HG02970 (cell line): ENCODE results near the gene SYNE2.
"Not testable (repeated sequence)": the region's sequence is repeated elsewhere in the genome, so short reads cannot be mapped to it uniquely, and the experiment has no call there.

Experiments
- ATAC-seq: cut with Tn5 transposase; IDR thresholded peaks from one replicate; pipeline ENCODE4 v1.9.1; 2021; ENCODE audit warnings: mild to moderate bottlenecking, moderate library complexity, moderate number of reproducible peaks; ENCODE audit not compliant: unreplicated experiment, low FRiP score

Gene SYNE2

GRCh38 chr14:63867933-63868921 lies 15.4 kb downstream of the SYNE2 start:
- ATAC-seq: no peak

GRCh38 chr14:63869940-63870752 lies 17.3 kb downstream of the SYNE2 start:
- not testable (repeated sequence) for ATAC-seq

DNA sequence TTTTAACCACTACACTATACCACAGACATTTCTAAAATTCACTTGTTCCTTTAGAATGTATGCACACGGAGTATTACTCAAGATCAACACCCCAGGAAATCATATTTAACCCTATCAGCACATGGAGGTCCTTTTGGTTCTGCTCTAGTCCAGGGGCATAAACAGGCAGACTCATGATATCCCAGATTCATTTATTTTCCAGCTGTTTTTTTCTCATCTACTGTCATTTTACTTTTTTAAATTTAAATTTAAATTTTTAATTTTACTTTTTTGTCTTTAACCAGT lies 17.9 kb downstream of the SYNE2 start:
- not testable (repeated sequence) for ATAC-seq

DNA sequence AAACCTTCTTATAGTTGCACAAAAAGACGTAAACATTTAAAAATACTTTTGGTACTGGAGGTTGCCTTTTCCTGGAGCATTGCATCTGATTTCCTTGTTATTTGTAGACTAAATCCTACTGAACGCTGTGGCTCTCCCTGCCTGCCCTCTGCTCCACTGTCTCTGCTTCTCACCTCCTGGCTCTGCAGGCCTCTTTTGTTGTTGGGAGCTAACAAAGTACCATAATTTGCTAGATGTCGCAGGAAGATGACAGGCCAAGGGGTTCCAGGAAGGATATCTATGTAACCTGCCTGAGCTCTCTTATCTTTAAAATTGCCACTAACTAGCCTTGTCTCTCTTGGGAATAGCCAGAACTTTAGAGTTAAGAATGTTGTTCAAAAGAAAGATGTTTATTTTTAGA lies 21.4 kb downstream of the SYNE2 start:
- no peak for ATAC-seq

DNA sequence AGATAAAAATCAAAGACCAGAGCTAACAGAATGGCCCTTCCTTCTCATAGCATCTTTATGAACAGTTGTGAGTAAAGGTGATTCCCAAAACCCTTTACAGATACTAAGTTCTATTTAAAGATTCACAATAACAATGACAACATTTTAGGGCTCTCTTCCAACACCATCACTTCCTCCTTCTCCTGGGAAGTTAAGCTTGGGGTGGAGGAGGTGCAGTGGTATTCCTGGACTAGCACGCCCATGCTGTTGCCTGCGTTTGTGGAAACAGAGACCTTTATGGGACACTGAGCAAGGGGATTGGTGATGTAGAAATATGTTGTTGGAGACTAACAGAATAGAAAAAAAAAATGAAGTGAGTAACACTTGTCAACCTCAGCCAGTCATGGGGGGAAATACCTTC lies 22.5 kb downstream of the SYNE2 start:
- ATAC-seq: no peak

DNA sequence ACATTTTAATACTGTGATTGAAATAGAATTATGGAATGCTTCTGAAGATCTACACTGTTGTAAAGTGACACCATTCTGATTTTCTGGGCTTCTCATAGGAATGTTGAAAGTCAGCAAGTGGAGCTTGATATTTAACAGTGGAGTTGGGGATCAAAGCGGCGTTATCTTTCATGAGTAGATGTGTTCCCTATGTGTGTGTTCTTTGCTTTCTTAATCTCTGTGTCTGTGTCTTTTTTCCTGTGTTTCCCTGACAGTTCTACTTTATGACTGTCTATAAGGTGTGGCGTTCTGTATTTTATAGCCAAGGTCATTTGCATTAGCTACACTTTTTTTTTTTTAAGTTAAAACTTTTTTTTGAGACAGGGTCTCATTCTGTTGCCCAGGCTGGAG lies 24.7 kb downstream of the SYNE2 start:
- ATAC-seq: no peak

DNA sequence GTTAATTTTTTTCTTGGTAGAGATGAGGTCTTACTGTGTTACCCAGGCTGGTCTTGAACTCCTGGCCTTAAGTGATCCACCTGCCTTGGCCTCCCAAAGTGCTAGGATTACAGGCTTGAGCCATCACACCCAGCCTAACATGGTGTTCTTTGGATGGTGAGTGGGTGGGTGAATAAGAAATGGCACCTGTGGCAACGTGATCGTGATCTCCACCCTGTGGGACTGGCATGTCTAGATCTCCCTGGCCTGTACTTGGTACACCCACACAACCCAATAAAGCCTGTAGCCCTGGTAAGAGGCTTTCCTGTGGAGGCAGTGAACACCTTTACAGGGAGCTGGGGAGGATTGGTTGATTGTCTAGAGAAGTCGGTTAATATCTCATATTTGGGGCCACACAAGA lies 25.2 kb downstream of the SYNE2 start:
- no peak for ATAC-seq

GRCh38 chr14:63878792-63879191 lies 26.0 kb downstream of the SYNE2 start:
- ATAC-seq: no peak

GRCh38 chr14:63881926-63882325 lies 29.1 kb downstream of the SYNE2 start:
- ATAC-seq: no peak

DNA sequence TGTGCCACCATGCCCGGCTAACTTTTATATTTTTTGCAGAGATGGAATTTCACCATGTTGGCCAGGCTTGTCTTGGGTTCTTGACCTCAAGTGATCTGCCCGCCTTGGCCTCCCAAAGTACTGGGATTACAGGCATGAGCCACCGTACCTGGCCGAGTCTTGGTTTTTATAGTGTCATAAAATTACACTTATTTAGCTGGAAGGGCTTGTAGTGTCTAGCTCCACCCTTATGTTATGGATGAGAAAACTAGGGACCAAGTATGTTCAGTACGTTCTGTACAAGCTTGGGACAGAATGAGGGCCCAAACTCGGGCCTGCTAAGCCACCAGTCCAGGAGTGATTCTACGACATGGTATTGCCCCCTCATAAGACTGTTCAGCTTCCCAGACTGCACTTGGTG lies 35.1 kb downstream of the SYNE2 start:
- no peak for ATAC-seq

DNA sequence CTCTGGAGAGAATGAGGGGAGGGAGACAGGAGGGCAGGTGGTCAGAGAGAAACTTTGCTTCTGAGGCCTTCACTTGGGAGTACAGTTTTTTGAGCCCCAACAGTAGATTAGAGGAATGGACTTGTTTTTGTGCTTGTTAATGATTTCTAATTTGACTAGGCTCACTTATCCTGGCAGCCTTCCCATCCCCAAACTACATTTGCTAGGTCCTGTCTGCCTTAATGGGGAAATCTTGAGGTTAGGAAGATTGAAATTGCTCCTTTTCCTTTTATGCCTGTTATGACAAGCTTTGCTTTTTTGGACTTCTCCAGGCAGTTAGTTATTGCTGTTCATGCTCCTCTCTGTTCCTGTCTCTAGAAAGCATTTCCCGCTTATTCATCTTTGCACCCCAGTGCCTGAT lies 37.7 kb downstream of the SYNE2 start:
- no peak for ATAC-seq

GRCh38 chr14:63891148-63891975 lies 38.6 kb downstream of the SYNE2 start:
- no peak for ATAC-seq

- no peak for ATAC-seq
Observed at GRCh38 chr14:63892265-63892664, 39.5 kb downstream of the SYNE2 start.

DNA sequence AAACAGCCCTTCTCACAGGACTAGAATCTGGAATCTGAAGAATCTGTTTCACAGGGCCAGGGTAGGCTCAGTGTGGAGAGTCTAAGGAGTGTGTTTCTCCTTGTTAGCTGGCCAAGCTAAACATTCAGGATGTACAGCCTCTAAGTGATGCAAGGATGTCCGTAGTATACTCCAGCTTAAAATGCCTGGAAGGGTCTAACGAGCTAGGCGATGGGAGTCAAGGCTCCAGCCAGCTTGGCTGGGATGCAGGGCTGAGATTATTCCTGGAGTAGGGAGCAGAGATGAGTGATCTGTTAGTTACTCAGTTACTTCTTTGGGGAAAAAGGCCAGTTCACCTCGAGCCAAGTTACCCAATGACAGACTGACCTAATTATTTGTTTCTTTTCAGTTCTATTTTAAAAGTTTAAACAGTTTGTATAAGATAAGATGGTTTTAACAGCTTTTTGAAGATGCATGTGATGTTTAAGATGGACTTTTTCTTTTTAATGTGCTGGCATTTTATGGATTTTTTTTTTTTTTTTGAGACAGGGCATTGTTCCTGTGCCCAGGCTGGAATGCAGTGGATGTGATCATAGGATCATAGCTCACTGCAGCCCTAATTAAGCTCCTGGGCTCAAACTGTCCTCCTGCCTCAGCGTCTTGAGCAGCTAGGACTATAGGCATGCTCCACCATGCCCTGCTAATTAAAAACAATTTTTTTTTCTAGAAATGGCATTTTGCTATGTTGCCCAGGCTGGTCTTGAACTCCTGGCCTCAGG lies 41.1 kb downstream of the SYNE2 start:
- ATAC-seq: no peak

DNA sequence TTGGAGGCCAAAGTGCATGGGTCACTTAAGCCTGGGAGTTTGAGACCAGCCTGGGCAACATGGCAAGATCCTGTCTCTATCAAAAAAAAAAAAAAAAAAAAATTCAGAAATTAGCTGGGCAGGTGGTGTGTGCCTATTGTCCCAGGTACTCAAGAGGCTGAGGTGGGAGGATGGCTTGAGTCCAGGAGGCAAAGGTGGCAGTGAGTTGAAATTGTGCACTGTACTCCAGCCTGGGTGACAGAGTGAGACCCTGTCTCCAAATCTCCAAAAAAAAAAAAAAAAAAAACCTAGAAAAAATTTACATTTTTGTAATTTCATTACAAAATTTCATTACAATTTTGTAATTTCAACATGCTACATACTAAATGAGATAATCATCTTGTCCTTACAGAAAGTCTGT lies 42.7 kb downstream of the SYNE2 start:
- no peak for ATAC-seq

DNA sequence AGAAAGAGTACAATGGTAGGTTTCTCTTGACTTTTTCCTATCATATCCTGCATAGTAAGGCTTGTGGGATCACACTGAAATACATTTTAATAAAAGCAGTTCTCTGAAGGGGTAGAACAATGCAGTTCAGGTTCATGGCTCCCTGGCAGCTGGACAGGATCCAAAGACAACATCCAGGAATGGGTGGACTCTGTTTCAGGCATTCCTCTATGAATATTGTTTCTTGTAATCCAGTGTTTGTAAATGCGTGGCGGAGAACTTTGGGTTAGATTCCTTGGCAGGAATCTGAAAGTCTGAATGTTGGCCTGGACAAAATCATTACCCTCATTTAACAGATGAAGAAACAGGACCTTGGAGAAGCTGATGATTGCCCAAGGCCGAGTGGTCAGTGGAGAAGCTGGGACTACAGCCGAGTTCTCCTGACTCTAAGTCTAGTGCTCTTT lies 43.5 kb downstream of the SYNE2 start:
- ATAC-seq: no peak

- ATAC-seq: no peak
Observed at GRCh38 chr14:63897721-63898163, 44.9 kb downstream of the SYNE2 start.

- no peak for ATAC-seq
Observed at GRCh38 chr14:63899953-63900352, 47.1 kb downstream of the SYNE2 start.

DNA sequence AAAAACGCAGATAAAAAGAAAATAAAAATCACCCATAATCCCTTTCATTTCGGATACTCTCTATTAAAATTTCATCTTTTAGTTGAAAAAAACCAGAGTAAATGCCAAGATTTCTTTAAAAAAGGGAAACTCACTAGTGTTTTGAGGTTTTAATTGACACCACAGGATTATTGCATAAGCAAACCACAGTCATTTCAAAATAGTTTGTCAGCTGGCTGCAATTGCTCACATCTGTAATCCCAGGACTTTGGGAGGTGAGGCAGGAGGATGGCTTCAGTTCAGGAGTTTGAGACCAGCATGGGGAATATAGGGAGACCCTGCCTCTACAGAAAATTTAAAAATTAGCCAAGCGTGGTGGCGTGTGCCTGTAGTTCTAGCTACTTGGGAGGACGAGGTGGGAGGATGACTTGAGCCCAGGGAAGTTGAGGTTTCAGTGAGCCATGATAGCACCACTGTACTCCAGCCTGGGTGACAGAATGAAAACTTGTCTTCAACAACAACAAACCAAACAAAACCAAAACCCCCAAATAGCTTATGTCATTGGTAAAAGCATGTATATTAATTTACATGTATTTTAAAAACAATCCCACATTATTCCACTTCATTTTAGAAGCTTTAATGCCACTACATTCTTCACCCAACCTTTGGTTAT lies 48.8 kb downstream of the SYNE2 start:
- no peak for ATAC-seq
